Ectodermal cell (in vitro differentiated cells): ENCODE data around the gene PPP3CA.

Experiments used
- H3K27ac ChIP-seq: 2 replicates; pipeline ENCODE4 v1.7.0; 2013; ENCODE audit warnings: mild to moderate bottlenecking, low read depth, low read length; ENCODE audit not compliant: insufficient read depth, poor library complexity, severe bottlenecking
- H3K27me3 ChIP-seq: 2 replicates; pipeline ENCODE4 v1.7.0; 2013; ENCODE audit warnings: mild to moderate bottlenecking, low read length; ENCODE audit not compliant: insufficient read depth, control insufficient read depth, poor library complexity, severe bottlenecking
- H3K36me3 ChIP-seq: one replicate; pipeline ENCODE4 v1.7.0; 2013; ENCODE audit warnings: low read length; ENCODE audit not compliant: control insufficient read depth, insufficient read depth
- H3K4me1 ChIP-seq: one replicate; pipeline ENCODE4 v1.7.0; 2013; ENCODE audit warnings: low read length; ENCODE audit not compliant: control insufficient read depth, insufficient read depth
- H3K4me3 ChIP-seq: 2 replicates; pipeline ENCODE4 v1.7.0; 2013; ENCODE audit warnings: low read depth, low read length, control low read depth; ENCODE audit not compliant: insufficient read depth
- H3K9me3 ChIP-seq: 2 replicates; pipeline ENCODE4 v1.7.0; 2013; ENCODE audit warnings: mild to moderate bottlenecking, low read length, moderate library complexity; ENCODE audit not compliant: control insufficient read depth
- WGBS, 2 experiments: methylation state at CpG; one replicate each; pipeline ENCODE4 v1.1.7; 2013; ENCODE audit warnings: missing lambda C conversion rate in 2 of 2; 5-methylcytosine and 5-hydroxymethylcytosine counted together

The PPP3CA gene

DNA sequence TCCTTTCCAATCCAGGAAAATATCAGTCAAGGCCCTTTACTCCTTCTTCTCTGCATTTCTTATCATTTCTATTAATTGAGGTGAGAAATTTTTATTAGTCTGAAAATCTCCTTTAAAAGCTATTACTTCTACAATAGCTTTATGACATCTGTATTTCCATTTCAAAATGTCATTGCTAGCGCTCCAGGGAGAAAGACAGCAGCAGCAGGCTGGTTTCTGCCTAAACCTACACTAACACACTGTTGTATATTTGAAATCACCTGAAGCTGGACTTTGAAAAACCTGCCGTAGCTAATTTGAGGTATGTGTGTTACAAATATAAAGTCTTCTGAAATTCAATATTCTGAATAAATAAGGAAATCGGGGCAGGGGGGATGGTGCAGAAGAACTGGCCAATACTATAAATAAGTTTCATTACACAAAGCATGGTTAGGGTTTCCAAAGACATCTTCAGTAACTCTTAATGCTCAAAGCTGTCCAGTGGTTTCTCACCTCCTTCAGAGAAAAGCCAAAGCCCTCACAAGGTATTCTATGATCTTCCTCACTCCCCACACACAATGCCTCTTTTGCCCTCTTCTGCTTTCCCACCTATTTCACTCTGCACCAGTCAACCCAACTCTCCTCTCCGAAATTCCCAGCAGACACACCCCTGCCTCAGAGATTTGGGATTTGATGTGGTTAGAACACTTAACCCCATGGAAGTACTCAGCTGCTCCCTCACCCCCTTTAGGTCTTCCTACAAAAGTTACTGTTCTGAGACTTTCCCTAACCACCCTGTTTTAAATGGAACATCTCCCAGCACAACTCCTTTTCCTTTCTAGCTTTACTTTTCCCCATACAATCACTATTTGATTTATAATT lies 122.7 kb downstream of the PPP3CA start:
- no peaks in the 10 kb centered on the region for H3K27me3 ChIP-seq
- 60 to 68% methylated on average over 2 to 3 of the region's 4 CpGs for WGBS, 2 experiments
- H3K9me3 ChIP-seq: no peaks in the 10 kb centered on the region

DNA sequence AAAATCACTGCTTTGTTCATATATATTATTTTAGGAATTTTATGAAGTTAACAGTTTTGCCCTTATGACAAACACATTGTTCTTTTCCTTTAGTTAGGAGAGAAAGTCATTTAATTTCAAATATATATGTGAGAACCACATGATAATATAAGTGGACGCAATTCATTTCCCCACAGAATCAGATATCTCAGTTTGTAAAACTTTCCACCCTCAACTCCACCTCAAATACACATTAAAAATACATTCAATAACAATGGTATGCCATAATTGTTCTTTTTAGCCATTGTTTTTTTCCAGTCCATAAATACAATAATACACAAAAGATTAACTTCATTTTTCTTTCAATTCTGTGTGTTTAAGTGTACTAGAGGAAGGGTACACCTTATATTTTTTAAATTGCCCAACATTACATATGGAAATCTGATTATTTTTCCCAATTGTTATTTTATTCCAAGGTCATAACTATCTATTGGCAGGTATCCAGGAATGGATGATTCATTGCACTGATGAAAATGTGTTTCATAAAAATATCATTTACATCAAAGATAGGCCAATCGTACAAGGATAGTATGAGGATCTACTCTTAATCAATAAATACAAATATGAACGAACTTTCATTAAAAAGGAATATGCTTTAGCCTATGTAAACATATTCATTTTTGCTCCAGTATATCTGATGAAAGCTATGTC lies 125.0 kb downstream of the PPP3CA start:
- Histone ChIP-seq H3K4me3 (no peak overlapping the region), H3K4me1 (no peaks in the 10 kb centered on the region), H3K36me3 (no peaks in the 10 kb centered on the region), H3K27me3 (no peaks in the 10 kb centered on the region), H3K27ac (no peak overlapping the region), H3K9me3 (no peaks in the 10 kb centered on the region)
- 83 to 95% methylated on average over 2 to 3 of the region's 3 CpGs for WGBS, 2 experiments

More for the DNA sequence above, 122.7 kb downstream of the PPP3CA start:
- Histone ChIP-seq H3K36me3 (no peaks in the 10 kb centered on the region), H3K4me3 (no peak overlapping the region), H3K4me1 (no peaks in the 10 kb centered on the region), H3K27ac (no peak overlapping the region)

DNA sequence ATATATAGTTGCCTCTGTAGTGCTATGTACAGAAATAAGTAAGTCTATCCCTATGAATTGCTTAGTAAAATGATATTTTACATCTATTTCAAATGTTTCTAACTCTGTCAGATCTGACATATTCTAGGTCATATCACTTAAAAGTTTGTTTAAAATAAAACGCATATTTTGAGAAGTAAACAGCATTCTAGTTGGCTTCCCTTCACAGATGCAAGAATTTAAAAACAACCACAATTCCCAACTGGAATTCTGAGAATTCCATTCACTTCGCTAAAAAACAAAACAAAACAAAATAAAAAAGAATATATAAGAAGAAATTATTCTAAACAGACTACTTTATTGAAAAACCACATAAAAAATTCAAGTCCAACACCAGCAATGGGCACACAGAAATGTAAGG lies 126.0 kb downstream of the PPP3CA start:
- no peak overlapping the region for H3K27ac ChIP-seq
- WGBS, 2 experiments: 100% methylated on average over 1 of the region's 2 CpGs
- no peaks in the 10 kb centered on the region for H3K27me3 ChIP-seq
- H3K4me1 ChIP-seq: no peaks in the 10 kb centered on the region
- no peak overlapping the region for H3K4me3 ChIP-seq
- H3K9me3 ChIP-seq: no peaks in the 10 kb centered on the region
- no peaks in the 10 kb centered on the region for H3K36me3 ChIP-seq

DNA sequence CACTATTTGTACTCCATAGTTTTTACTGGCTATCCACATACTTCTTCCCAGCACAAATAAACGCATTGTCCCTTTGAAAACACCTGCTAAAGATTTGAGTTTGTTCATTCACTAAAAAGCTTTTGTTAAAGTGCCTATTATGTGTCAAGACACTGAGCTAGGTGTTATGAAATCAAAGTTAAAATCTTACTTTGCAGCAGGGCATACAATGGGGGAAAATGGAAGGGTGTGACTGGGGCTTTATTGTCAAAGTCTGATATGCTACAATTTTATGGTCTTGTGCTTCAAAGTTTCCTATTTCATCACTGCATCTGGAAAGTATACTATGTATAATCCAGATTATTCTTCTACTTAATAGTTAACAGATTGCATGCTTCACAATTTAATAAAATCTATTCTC lies 128.4 kb downstream of the PPP3CA start:
- Histone ChIP-seq H3K27ac (no peak overlapping the region), H3K27me3 (no peaks in the 10 kb centered on the region), H3K9me3 (no peaks in the 10 kb centered on the region), H3K36me3 (no peaks in the 10 kb centered on the region), H3K4me3 (no peak overlapping the region), H3K4me1 (no peaks in the 10 kb centered on the region)
- 94 to 100% methylated on average over 1 of the region's 1 CpG for WGBS, 2 experiments

DNA sequence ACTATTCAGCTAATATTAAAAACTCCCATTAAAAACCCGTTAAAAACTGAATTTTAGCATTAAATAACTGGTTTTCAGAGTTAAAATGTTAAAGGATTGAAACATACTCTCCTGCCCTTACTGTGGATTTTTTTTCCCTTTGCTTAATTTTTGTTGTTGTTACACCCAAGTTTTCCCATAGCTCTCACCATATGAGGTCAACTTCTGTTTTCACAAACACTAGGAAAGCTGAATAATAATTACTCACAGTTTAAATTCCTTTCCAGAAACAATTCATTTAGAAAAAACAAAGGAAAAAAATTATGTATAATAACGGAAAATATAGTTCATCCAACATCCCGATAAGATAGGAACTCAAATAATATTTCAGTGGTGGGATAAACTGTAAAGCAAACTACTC lies 129.0 kb downstream of the PPP3CA start:
- H3K27ac ChIP-seq: no peak overlapping the region
- 95% methylated on average over 2 of the region's 3 CpGs; no CpG with 5 or more reads in 1 of the 2 experiments for WGBS, 2 experiments

DNA sequence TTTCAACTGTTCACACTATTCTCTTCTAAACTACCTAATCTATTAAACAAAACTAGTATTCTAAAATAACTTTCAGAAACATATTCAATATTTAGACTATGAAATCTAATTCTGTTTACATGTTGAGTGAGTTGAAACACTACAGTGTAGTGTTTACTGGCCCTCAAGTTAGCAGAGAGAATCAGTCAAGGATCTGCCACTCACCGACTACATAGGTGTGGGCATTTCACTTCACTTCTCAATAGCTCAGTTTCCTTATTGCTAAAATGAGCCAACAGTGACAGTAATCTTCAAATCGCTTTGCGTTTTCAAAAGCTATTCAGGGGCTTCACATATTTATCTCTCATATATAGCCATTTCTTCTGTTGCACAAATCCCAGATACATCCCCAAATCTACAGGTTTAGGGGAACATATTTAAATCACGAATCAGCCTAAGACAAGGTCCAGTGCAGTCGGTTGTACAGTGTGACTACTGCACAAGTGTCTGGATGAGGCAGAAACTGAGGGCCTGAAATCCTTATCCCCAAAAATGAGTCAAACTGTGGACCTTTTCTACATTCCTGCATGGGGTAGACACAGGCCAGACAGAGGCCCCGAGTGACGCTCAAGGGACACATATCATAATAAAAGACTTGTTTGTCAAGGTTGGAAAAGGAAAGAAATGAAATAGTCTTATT lies 129.8 kb downstream of the PPP3CA start:
- 95% methylated on average over 5 to 7 of the region's 7 CpGs for WGBS, 2 experiments
- Histone ChIP-seq H3K4me1 (no peaks in the 10 kb centered on the region), H3K36me3 (no peaks in the 10 kb centered on the region), H3K27me3 (no peaks in the 10 kb centered on the region), H3K9me3 (no peaks in the 10 kb centered on the region), H3K27ac (no peak overlapping the region), H3K4me3 (no peak overlapping the region)

More for the DNA sequence above, 129.0 kb downstream of the PPP3CA start:
- Histone ChIP-seq H3K4me1 (no peaks in the 10 kb centered on the region), H3K27me3 (no peaks in the 10 kb centered on the region), H3K4me3 (no peak overlapping the region), H3K9me3 (no peaks in the 10 kb centered on the region), H3K36me3 (no peaks in the 10 kb centered on the region)

DNA sequence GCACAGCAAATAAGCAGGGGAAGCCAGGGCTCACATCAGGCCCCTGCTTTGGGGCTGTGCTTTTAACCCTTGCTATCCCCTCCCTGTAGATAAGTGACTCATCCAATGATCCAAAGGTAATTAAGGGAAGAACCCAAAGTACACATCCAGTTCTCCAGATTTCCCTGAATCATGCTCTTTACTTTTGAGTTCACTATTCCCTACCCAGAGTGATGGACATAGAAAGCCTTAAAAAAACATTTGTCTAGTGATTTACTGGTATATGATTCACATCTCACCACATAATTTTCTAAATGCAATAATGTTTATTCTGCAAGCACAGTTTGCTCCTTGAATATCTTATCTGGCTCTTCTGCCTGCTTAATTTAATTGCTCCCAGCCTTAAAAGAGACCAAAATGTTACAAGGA lies 136.2 kb downstream of the PPP3CA start:
- no peaks in the 10 kb centered on the region for H3K36me3 ChIP-seq
- H3K27ac ChIP-seq: no peak overlapping the region
- H3K4me3 ChIP-seq: no peak overlapping the region
- no peaks in the 10 kb centered on the region for H3K9me3 ChIP-seq
- no peaks in the 10 kb centered on the region for H3K27me3 ChIP-seq
- no peaks in the 10 kb centered on the region for H3K4me1 ChIP-seq

DNA sequence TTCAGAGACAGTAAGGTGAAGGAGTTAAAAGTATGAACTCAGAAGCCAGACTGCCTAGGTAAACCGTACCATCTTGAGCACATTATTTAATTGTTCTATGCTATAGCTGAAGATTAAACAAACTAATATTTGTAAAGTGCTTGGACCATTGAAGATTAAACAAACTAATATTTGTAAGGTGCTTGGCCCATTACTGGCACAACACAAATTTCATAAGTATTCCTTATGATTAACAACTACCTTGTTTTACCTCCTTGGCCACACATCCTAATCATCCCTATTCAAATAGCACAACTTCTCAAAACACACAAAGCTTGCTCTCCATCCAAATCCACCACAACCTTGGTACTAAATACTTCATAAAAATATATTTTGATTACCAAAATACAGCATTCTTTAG lies 137.0 kb downstream of the PPP3CA start:
- H3K36me3 ChIP-seq: no peaks in the 10 kb centered on the region
- H3K4me1 ChIP-seq: no peaks in the 10 kb centered on the region
- H3K27me3 ChIP-seq: no peaks in the 10 kb centered on the region
- H3K9me3 ChIP-seq: no peaks in the 10 kb centered on the region
- no peak overlapping the region for H3K4me3 ChIP-seq
- no peak overlapping the region for H3K27ac ChIP-seq
- 75% methylated on average over 1 of the region's 1 CpG; no CpG with 5 or more reads in 1 of the 2 experiments for WGBS, 2 experiments

DNA sequence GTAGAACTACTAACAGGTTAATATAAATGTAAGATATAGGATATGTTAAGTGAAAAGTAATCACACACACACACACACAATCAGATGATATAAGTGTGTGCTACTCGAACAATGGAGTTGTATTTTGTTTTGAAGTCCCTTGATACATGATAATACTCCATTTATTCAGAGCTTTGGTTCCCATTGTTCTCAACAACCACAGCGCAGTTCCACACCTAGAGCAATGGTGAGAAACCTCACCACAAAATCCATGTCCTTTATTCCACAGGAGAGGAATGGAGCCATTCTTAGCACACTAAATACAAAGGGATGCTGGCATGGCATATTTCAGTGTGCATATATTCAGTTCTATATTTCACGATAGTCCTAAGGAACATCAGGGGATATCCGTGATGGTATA lies 139.2 kb downstream of the PPP3CA start:
- H3K27me3 ChIP-seq: no peaks in the 10 kb centered on the region
- 93 to 100% methylated on average over 1 to 3 of the region's 4 CpGs for WGBS, 2 experiments
- H3K4me3 ChIP-seq: no peak overlapping the region
- H3K9me3 ChIP-seq: no peaks in the 10 kb centered on the region
- no peak overlapping the region for H3K27ac ChIP-seq
- H3K4me1 ChIP-seq: no peaks in the 10 kb centered on the region
- no peaks in the 10 kb centered on the region for H3K36me3 ChIP-seq

DNA sequence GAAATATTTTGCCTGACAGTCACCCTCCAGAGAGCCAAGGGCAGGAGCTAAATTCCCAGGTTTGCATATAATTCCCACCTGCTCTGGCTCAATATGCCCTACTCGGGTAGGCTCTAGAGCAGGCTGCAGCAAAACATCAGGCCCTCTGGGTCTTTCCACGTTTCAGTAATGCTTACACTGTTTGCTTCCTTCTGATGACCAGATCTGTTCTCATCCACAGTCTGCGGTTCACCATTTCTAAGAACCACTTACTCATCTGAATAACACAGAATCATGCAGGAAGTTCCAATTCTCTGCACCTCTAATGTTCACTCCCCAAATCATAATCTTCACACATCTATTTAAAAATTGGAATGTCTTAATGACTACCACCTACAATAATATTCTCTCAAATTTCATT lies 141.4 kb downstream of the PPP3CA start:
- H3K4me1 ChIP-seq: no peaks in the 10 kb centered on the region
- 73 to 78% methylated on average over 3 of the region's 3 CpGs for WGBS, 2 experiments
- no peaks in the 10 kb centered on the region for H3K36me3 ChIP-seq
- H3K27me3 ChIP-seq: no peaks in the 10 kb centered on the region
- H3K27ac ChIP-seq: no peak overlapping the region
- H3K9me3 ChIP-seq: no peaks in the 10 kb centered on the region
- no peak overlapping the region for H3K4me3 ChIP-seq
